Raji (cell line): ENCODE measurements around the gene ARHGAP29.

Source experiments
- POLR2A ChIP-seq: IDR thresholded peaks from 2 replicates; pipeline ENCODE4 v1.6.1; 2011; ENCODE audit warnings: low read depth, low read length, control low read depth; ENCODE audit not compliant: insufficient read depth

ARHGAP29 gene

DNA sequence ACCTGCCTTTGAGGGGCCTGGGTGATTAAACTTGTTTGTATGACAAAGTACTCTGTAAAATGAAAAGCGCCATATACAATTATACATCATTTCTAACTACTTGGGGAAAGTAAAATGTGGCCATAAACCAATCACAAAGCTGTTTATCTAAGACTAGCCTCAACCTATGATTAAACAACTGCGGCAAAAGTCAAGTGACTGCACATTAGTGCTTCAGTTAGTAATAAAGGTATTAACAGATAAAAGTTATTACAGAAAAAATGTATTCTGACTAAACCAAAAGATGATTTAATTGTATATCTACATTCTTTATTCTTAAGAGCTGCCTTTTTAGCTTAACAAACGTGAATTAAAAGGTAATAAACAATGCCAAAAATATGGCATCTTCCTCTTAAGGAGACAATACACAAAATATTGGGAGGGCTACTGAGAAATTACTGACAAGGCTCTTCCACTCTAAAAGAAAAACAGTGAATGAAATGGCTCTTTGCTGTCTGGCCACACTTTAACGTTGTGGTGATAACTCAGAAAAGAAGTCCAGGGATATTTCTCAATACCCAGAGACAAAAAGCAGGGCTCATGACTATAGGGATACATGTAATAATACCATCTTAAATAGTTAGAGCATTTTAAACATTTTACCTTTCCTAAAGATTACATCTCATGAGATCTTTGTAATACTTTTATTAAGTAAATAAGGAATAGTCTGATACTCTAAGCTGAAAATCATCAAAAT, 8.6 kb downstream of the ARHGAP29 start:
- no peak for TF ChIP-seq POLR2A

DNA sequence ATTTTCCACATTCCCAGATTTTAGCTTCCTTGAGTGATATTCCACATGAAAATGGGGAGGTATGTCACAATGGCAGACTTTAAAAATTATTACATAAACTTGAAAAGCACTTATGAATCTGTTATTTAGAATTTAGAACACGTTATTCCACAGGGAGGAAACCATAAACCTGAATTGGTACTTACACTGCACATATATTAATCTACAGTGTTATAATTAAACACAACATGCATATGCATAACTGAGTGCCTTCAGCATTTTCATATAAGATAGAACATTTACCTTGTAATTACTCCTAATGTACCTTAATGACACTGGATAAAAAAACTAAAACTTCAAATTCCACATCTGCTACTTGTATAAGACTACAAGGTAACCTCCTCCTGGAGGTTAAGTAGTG, 9.8 kb downstream of the ARHGAP29 start:
- TF ChIP-seq POLR2A = no peak

- no peak for TF ChIP-seq POLR2A
These were observed 11.5 kb downstream of the ARHGAP29 start for GRCh38 chr1:94225845-94226244.

DNA sequence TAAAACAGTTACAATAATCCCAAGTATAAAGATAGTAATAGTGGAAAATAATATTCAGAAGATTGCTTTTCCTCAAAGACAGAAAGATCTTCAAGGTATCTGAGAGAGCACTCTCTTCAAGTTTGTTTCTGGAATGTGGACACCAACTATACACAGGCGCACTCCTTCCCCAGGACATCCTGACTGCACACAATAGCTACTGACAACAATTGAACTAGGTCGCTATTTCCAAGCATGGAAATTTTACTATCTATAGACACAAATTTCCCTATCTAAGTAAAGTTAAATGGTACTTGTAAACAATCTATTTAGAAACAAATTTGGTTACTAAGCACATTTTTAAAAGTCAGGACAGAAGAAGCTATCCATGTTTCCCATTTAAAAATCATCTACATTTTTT, 19.1 kb downstream of the ARHGAP29 start:
- no peak for TF ChIP-seq POLR2A

DNA sequence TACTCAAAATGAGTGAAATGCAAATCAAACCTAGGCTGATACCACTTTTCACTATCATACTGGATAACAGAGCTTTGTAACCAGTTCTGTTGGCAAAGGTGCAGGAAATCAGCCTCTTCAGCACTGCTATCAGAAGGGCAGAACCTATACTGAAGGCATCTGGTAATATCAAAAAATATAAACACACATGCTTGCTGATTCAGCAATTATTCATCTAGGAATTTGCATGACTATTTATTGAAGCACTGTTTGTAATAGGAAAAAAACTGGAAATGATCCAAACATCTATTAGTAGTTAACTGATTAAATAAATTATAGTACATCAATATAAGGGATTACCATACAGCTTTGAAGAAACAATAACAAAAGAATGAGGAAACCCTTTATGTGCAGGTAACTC, 21.4 kb downstream of the ARHGAP29 start:
- no peak for TF ChIP-seq POLR2A

- TF ChIP-seq POLR2A = no peak
These were observed 27.4 kb downstream of the ARHGAP29 start for GRCh38 chr1:94209982-94210381.

- TF ChIP-seq POLR2A = no peak
These were observed 28.0 kb downstream of the ARHGAP29 start for GRCh38 chr1:94209425-94209824.

GRCh38 chr1:94207695-94208094, 29.7 kb downstream of the ARHGAP29 start:
- no peak for TF ChIP-seq POLR2A

DNA sequence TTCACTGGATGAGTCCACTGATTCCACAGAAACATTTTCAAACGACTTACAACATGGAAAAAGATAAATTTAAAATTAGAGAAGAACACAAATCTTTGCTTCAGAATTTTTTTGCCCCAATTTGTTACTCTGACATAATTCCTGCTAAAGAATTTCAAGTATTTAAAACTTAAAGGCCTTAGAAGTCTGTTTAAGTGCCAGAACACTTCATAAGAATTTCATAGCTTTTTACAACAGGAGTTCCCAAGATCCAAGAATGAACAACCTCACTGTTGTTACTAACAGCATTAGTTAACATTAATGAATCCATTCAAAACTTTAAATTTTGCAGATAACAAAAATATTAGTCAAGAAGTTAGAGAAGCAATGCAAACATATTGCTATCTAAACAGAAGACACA, 31.7 kb downstream of the ARHGAP29 start:
- TF ChIP-seq POLR2A = no peak

- no peak for TF ChIP-seq POLR2A
These were observed 35.1 kb downstream of the ARHGAP29 start for GRCh38 chr1:94202241-94202640.

GRCh38 chr1:94199398-94199797, 38.0 kb downstream of the ARHGAP29 start:
- no peak for TF ChIP-seq POLR2A

- no peak for TF ChIP-seq POLR2A
These were observed 43.1 kb downstream of the ARHGAP29 start for GRCh38 chr1:94194079-94194865.

- TF ChIP-seq POLR2A = no peak
These were observed 44.3 kb downstream of the ARHGAP29 start for GRCh38 chr1:94193128-94193527.

GRCh38 chr1:94191216-94191615, 46.2 kb downstream of the ARHGAP29 start:
- no peak for TF ChIP-seq POLR2A

DNA sequence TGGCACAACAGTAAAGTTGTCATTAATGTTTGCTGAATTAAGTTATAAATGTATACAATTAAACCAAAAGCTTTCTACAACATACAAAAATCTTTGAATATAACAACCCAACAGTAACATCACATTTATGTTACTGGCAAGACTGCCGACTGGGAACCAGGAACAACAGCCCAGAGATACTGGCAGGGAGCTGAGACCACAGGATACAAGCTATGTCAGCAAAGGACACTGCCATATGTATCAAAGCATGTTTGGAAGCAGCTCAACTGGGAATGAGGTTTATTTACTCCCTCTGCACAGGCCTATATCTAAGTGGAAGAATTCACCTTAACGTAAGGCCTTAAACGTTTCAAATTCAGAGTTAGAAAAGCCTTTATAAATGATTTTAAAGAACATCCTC, 50.4 kb downstream of the ARHGAP29 start:
- no peak for TF ChIP-seq POLR2A

DNA sequence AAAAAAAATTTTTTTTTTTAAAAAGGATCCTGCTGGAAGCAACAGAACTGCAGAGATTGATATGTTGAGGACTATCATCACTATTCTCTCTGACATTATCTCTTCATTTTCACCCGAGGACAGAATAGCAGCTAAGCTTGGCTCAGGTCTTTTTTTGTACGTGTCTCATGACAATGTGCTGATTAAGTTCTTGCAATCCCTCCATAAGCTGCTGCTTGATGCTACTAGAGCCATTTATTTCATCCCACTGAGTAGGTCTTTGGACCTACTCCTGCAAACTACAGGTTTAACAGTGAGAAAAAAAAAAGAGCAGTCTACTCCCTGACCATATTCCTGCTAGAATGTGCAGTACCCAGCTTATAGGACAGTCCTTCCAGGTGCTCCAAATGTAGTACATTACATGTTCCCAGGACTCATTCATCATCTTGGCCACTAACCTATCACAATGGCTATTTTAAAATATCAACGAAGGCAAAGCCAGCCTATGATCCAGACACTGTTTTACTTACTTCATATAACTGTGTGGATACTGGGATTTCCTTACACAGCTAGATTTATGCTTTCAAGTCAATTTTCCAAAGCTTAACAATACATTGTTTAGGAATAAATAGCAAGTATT, 54.1 kb downstream of the ARHGAP29 start:
- no peak for TF ChIP-seq POLR2A
